Fibroblast of lung (primary cell): ENCODE measurements around the gene COL27A1.

Source experiments
- CTCF ChIP-seq, 2 donors: IDR thresholded peaks in 1 of 2; conservative IDR thresholded peaks in 1 of 2; 1 replicate in 1 of 2; 2 replicates in 1 of 2; pipeline ENCODE4 v1.5.1; 2011 to 2012; ENCODE audit warnings: low read length in 2 of 2, control low read depth in 1 of 2, inconsistent platforms in 1 of 2, low read depth in 1 of 2, mild to moderate bottlenecking in 1 of 2
- EZH2 ChIP-seq: IDR thresholded peaks from 2 replicates; pipeline ENCODE4 v1.5.1; 2012; ENCODE audit warnings: low read length, control low read depth, mild to moderate bottlenecking; ENCODE audit errors: missing control alignments

- TF ChIP-seq CTCF (conservative IDR thresholded peaks at IDR 0.05 in 1 of 2, IDR thresholded peaks at IDR 0.05 in 1 of 2; ENCODE audit: low read depth in 1 of 2, low read length in 2 of 2) (no peak), EZH2 (no peak)
Measured at GRCh38 chr9:114247077-114247476, 91.7 kb downstream of the COL27A1 start.
